HFFc6 (cell line): ENCODE measurements around the gene SIRPA. TPM values are rescaled to one million over a fixed set of nuclear protein-coding genes. Genes with fewer than 3 reads are reported as not detected.

Experiments
- DNase-seq: peaks from one replicate; pipeline ENCODE4 v3.0.0-alpha.2; 2018
- H3K27ac Mint-ChIP-seq: 2 replicates; pipeline ENCODE4 v1.8.0; 2020; ENCODE audit warnings: mild to moderate bottlenecking, mixed read lengths
- H3K27me3 Mint-ChIP-seq: 2 replicates; pipeline ENCODE4 v1.8.0; 2021; ENCODE audit warnings: mild to moderate bottlenecking, moderate library complexity, mixed read lengths; ENCODE audit not compliant: insufficient read depth
- H3K36me3 Mint-ChIP-seq: 2 replicates; pipeline ENCODE4 v1.8.0; 2021; ENCODE audit warnings: low read depth, mixed read lengths
- H3K4me1 Mint-ChIP-seq: 2 replicates; pipeline ENCODE4 v1.8.0; 2020; ENCODE audit warnings: low read depth, mixed read lengths
- H3K4me3 Mint-ChIP-seq: 2 replicates; pipeline ENCODE4 v1.8.0; 2020; ENCODE audit warnings: mild to moderate bottlenecking, moderate library complexity, mixed read lengths
- H3K9me3 Mint-ChIP-seq: 2 replicates; pipeline ENCODE4 v1.8.0; 2020; ENCODE audit warnings: mild to moderate bottlenecking, mixed read lengths
- CTCF ChIP-seq: fragments of 200-600 bp; sonication (generic); IDR thresholded peaks from 2 replicates; pipeline ENCODE4 v1.5.0; 2021; ENCODE audit warnings: antibody characterized with exemption, mild to moderate bottlenecking
- total RNA-seq, 6 experiments: library from RNA; stranded (reverse); fragmentation: NEBNext Ultra II Directional; extraction: Animal tissue kit (Norgen Biotek cat#: 25700); gene quantifications; 2 replicates in 1 of 6; 3 replicates in 5 of 6; pipeline ENCODE4 v1.2.3, GENCODE V29; 2021

The SIRPA gene
- total RNA-seq, 6 experiments from 2014 or later = 44.0 to 66.2 (median 47.5) TPM

GRCh38 chr20:1887756-1888155 is 7.5 kb upstream of the SIRPA start:
- H3K4me3 Mint-ChIP-seq = no peak overlapping the region
- H3K9me3 Mint-ChIP-seq = no peaks in the 10 kb centered on the region
- DNase-seq = no peak

GRCh38 chr20:1888796-1889463 is 6.3 kb upstream of the SIRPA start:
- Mint-ChIP-seq H3K27me3 (no peaks in the 10 kb centered on the region; the same call in 1 of the 2 replicates), H3K36me3 (no peaks in the 10 kb centered on the region), H3K9me3 (no peaks in the 10 kb centered on the region), H3K27ac (no peak overlapping the region), H3K4me3 (no peak overlapping the region), H3K4me1 (peaks cover 14% of the 10 kb centered on the region)
- no peak for TF ChIP-seq CTCF
- DNase-seq = no peak

More at GRCh38 chr20:1887756-1888155, 7.5 kb upstream of the SIRPA start:
- Mint-ChIP-seq H3K27me3 (peaks cover 8% of the 10 kb centered on the region), H3K27ac (no peak overlapping the region), H3K36me3 (no peaks in the 10 kb centered on the region), H3K4me1 (peaks cover 9% of the 10 kb centered on the region)
- no peak for TF ChIP-seq CTCF

- Mint-ChIP-seq H3K27me3 (no peaks in the 10 kb centered on the region; the same call in 1 of the 2 replicates), H3K9me3 (no peaks in the 10 kb centered on the region), H3K4me3 (no peak overlapping the region), H3K27ac (no peak overlapping the region), H3K36me3 (no peaks in the 10 kb centered on the region), H3K4me1 (peaks cover 12% of the 10 kb centered on the region)
- TF ChIP-seq CTCF = no peak
- no peak for DNase-seq
Measured at GRCh38 chr20:1890469-1891262, 4.5 kb upstream of the SIRPA start.

- no peaks in the 10 kb centered on the region; the same call in 1 of the 2 replicates for H3K27me3 Mint-ChIP-seq
- no peak overlapping the region for H3K4me3 Mint-ChIP-seq
- no peaks in the 10 kb centered on the region for H3K36me3 Mint-ChIP-seq
- H3K27ac Mint-ChIP-seq = no peak overlapping the region
- DNase-seq = no peak
- H3K9me3 Mint-ChIP-seq = no peaks in the 10 kb centered on the region
- peaks cover 20% of the 10 kb centered on the region for H3K4me1 Mint-ChIP-seq
- no peak for TF ChIP-seq CTCF
Measured at GRCh38 chr20:1891263-1892118, 3.7 kb upstream of the SIRPA start.

- Mint-ChIP-seq H3K36me3 (no peaks in the 10 kb centered on the region), H3K27me3 (no peaks in the 10 kb centered on the region; the same call in 1 of the 2 replicates), H3K4me1 (peaks cover 26% of the 10 kb centered on the region), H3K9me3 (no peaks in the 10 kb centered on the region), H3K27ac (no peak overlapping the region), H3K4me3 (no peak overlapping the region)
- no peak for DNase-seq
- no peak for TF ChIP-seq CTCF
Measured at GRCh38 chr20:1892119-1892385, 3.2 kb upstream of the SIRPA start.
